ENCODE data around the gene COA3. TPM values are rescaled to one million over a fixed set of nuclear protein-coding genes. Genes with fewer than 3 reads are reported as not detected.
A peak's percentile ranks its signal among the peaks of the same experiment; 100 is the strongest.

The COA3 gene
- total RNA-seq, 1 donor from 2014 or later: 83.3 TPM

DNA sequence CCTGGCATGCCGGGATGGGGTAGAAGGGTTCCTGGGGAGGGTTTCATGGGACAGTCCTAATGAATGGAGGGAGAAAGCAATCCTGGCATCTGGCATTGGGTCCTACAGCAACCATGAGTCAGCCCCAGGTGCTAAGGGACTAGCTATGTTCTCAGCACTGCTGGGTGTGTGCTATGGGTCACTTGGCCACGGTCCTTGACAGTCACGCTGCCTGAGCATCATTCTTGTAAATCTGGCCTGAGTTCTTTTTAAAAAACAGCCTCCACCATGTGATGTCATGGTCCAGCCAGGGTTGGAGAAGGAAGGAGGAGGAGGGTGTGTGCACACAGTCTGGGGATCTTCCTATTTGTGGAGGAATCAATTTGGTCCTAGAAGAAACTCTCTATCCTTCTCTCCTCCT, 43.7 kb downstream of the COA3 start:
- DNase-seq (ENCODE audit: low read depth in 2 of 2): peak in 1 of 2 donors; percentile 45

DNA sequence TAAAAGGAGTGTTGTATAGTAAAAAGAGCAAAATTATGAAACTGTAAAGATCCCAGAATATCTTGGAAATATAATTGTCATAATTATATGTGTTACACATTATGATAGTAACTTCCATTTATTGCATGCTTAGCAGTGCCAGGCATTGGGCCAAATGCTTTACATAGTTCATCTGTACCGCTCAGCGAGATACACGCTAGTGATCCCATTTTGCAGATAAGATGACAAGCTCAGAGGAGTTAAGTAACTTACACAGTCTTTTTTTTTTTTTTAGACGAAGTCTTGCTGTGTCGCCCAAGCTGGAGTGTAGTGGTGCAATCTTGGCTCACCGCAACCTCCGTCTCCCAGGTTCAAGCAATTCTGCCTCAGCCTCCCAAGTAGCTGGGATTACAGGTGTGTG, 46.9 kb downstream of the COA3 start:
- DNase-seq (ENCODE audit: low read depth in 2 of 2): peak in 1 of 2 donors; percentile 43

DNA sequence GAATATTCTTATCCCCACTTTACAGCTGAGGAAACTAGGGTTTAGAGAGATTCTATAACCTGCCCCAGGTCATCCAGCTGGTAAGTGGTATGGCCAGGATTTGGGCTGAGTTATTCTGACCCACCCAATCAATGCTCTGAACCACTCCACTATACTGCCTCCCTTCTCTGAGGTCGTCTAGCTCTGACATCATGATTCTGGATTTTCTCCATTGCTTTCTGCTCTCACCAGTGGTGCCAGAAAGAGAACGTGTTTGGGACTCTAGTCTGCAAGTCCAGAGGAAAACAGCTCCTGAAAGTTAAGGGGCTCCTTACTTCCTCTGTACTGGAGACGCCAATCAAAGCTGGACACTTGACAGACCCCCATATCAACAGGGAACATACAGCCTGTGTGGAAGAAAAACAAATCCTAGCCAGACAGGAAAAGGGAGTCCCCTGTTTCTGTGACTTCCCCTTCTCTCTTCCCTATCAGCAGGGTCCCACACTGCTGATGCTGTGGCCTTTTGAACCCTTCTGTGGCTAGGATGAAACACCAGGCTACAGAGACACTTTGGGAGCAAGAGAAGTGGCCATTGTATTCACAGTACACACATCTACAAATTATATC, 47.7 kb downstream of the COA3 start:
- peak in 1 of 2 donors; percentile 74 for DNase-seq (ENCODE audit: low read depth in 2 of 2)

DNA sequence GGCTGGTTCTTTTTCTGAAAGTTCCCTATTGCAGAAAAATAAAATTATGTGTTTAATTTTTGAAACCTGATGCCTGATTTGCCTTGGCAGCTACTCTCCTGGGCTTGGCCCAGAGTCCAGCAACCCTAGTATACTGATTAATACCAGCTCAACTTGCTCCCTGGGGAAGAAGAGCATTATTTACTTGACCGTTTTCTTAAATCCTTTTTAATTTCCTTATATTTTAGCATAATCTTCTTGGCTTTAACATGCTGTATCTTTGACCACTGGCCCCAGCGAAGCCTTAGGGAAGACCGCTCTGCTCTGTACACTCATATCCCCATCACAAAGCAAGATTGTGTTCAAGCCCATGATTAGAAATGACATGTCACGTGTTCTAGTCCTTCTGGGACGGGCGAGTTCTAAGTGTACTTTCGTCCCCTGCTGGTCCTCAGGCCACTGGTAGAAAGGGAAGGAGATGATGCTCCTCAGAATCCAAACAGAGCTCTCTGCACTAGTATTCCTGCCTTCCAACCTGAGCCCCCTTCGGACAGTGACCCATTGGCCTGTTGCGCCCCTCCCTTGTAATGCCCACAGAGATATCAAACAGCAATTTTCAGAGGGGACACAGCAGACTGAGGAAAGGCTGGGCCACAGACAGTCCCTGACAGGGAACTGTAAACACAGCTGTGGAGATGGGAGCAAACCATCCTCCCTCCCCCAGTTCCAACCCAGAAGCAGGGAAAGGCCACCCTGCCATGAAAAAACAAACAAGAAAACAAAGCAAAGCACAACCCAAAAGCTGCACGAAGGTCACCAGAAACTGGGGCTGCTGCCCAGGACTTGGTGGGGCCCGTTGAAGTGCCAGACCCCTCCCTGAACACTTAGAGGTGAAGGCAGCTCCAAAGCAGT, 49.4 kb downstream of the COA3 start:
- DNase-seq (ENCODE audit: low read depth in 2 of 2): no peak

DNA sequence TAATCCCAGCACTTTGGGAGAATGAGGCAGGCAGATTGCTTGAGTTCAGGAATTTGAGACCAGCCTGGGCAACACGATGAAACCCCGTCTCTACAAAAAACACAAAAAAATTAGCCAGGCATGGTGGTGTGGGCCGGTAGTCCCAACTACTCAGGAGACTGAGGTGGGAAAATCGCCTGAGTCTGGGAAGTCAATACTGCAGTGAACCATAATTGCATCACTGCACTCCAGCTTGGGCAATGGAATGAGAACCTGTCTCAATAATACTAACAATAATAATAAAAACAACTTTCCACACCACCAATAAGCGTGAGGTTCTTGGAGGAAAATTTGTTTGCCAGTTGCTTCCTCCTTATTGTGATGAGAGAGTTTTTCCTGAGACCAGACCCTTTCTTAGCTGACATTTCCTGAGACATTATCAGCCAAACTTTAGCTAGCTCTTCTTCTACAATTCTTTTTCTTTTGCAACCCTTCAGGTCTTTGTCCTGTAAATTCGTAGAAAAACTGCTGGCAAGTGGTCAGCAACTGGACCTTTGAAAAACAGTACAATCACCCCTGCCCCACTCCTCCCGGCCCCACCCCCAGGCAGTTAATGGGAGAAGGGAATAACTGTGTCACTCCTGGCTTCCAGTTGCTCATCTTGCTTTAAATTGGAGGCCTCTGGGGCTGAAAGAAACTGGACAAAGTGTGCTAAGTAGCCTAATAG, 50.1 kb downstream of the COA3 start:
- peak in 1 of 2 donors; percentile 42 for DNase-seq (ENCODE audit: low read depth in 2 of 2)

Other genes with a start within 250 kb of the COA3 start
- 0.44 and 1.8 TPM in 2 replicates for gene HSD17B1, start 245.8 kb downstream of the COA3 start, total RNA-seq
- gene COASY, start 236.6 kb downstream of the COA3 start, total RNA-seq: 7.6 and 10.3 TPM in 2 replicates
- 22.9 and 35.9 TPM in 2 replicates for gene MLX, start 231.6 kb downstream of the COA3 start, total RNA-seq
- gene PSMC3IP, start 221.0 kb downstream of the COA3 start, total RNA-seq: 1.4 and 1.7 TPM in 2 replicates
- gene RETREG3, start 189.3 kb downstream of the COA3 start, total RNA-seq: 52.5 and 65.3 TPM in 2 replicates
- gene TUBG1, start 189.0 kb downstream of the COA3 start, total RNA-seq: 15.3 and 16.3 TPM in 2 replicates
- 3.5 and 4.8 TPM in 2 replicates for gene TUBG2, start 139.4 kb downstream of the COA3 start, total RNA-seq
- gene PLEKHH3, start 121.7 kb downstream of the COA3 start, total RNA-seq: 10.2 and 11.9 TPM in 2 replicates
- gene CCR10, start 116.9 kb downstream of the COA3 start, total RNA-seq: 2.0 and 3.5 TPM in 2 replicates
- gene CNTNAP1, start 116.2 kb downstream of the COA3 start, total RNA-seq: 6.7 and 15.3 TPM in 2 replicates
- 6.3 and 13.5 TPM in 2 replicates for gene EZH1, start 53.7 kb downstream of the COA3 start, total RNA-seq
- gene RAMP2, start 37.5 kb downstream of the COA3 start, total RNA-seq: 12.9 and 36.3 TPM in 2 replicates
- 35.7 and 42.1 TPM in 2 replicates for gene VPS25, start 25.3 kb downstream of the COA3 start, total RNA-seq
- gene WNK4, start 18.1 kb downstream of the COA3 start, total RNA-seq: 0.99 and 1.5 TPM in 2 replicates
- gene CNTD1, start 157 bp upstream of the COA3 start, total RNA-seq: under 0.01 TPM in 1 of 2 replicates, not detected in the other
- 115 and 146 TPM in 2 replicates for gene BECN1, start 25.6 kb upstream of the COA3 start, total RNA-seq
- 49.5 and 56.5 TPM in 2 replicates for gene PSME3, start 34.7 kb upstream of the COA3 start, total RNA-seq
- gene AOC2, start 45.9 kb upstream of the COA3 start, total RNA-seq: 0.22 and 0.40 TPM in 2 replicates
- 0.20 and 0.22 TPM in 2 replicates for gene AOC3, start 52.5 kb upstream of the COA3 start, total RNA-seq
- not detected in 2 replicates for gene G6PC1, start 102.1 kb upstream of the COA3 start, total RNA-seq
- 12.0 and 17.5 TPM in 2 replicates for gene AARSD1, start 165.8 kb upstream of the COA3 start, total RNA-seq
- under 0.01 and 0.20 TPM in 2 replicates for gene PTGES3L, start 181.4 kb upstream of the COA3 start, total RNA-seq
- gene RUNDC1, start 181.9 kb upstream of the COA3 start, total RNA-seq: 6.5 and 11.1 TPM in 2 replicates
- 852 and 854 TPM in 2 replicates for gene RPL27, start 199.7 kb upstream of the COA3 start, total RNA-seq
- gene IFI35, start 208.1 kb upstream of the COA3 start, total RNA-seq: 7.5 and 8.3 TPM in 2 replicates
- gene VAT1, start 223.7 kb upstream of the COA3 start, total RNA-seq: 155 and 161 TPM in 2 replicates
- 0.20 and 0.22 TPM in 2 replicates for gene RND2, start 226.5 kb upstream of the COA3 start, total RNA-seq

Measured in lung microvascular endothelial cell (primary cell).